Endothelial cell (in vitro differentiated cells): ENCODE results near the gene ALK. TPM values are rescaled to one million over a fixed set of nuclear protein-coding genes. Genes with fewer than 3 reads are reported as not detected.

Experiments used
- DNase-seq: peaks from one replicate; pipeline ENCODE4 v3.0.0; 2021; ENCODE audit warnings: low spot score
- H3K27ac Mint-ChIP-seq: one replicate; pipeline ENCODE4 v1.8.0; 2021; ENCODE audit warnings: mixed read lengths, inconsistent platforms; ENCODE audit not compliant: unreplicated experiment
- H3K27me3 Mint-ChIP-seq: one replicate; pipeline ENCODE4 v1.8.0; 2021; ENCODE audit warnings: mild to moderate bottlenecking, moderate library complexity, mixed read lengths, inconsistent platforms; ENCODE audit not compliant: unreplicated experiment
- H3K36me3 Mint-ChIP-seq: one replicate; pipeline ENCODE4 v1.8.0; 2021; ENCODE audit warnings: mild to moderate bottlenecking, low read depth, mixed read lengths, inconsistent platforms; ENCODE audit not compliant: unreplicated experiment
- H3K4me1 Mint-ChIP-seq: one replicate; pipeline ENCODE4 v1.8.0; 2021; ENCODE audit warnings: mild to moderate bottlenecking, mixed read lengths, inconsistent platforms; ENCODE audit not compliant: unreplicated experiment
- H3K4me3 Mint-ChIP-seq: one replicate; pipeline ENCODE4 v1.8.0; 2021; ENCODE audit warnings: mild to moderate bottlenecking, mixed read lengths, inconsistent platforms; ENCODE audit not compliant: unreplicated experiment
- H3K9me3 Mint-ChIP-seq: one replicate; pipeline ENCODE4 v1.8.0; 2021; ENCODE audit warnings: mixed read lengths, inconsistent platforms; ENCODE audit not compliant: unreplicated experiment
- total RNA-seq: library from RNA; stranded (reverse); fragmentation: NEBNext Ultra II Directional; extraction: Animal tissue kit (Norgen Biotek cat#: 25700); gene quantifications from one replicate; pipeline ENCODE4 v1.2.1, GENCODE V29; 2021; ENCODE audit not compliant: unreplicated experiment
- TF ChIP-seq, protein P1 (sequence below): fragments of 200-600 bp; sonication (generic); IDR thresholded peaks from one replicate; pipeline ENCODE4 v1.5.0; 2021; ENCODE audit warnings: antibody characterized with exemption; ENCODE audit not compliant: unreplicated experiment

The ALK gene
- total RNA-seq, 1 donor from 2014 or later: 0.05 TPM

DNA sequence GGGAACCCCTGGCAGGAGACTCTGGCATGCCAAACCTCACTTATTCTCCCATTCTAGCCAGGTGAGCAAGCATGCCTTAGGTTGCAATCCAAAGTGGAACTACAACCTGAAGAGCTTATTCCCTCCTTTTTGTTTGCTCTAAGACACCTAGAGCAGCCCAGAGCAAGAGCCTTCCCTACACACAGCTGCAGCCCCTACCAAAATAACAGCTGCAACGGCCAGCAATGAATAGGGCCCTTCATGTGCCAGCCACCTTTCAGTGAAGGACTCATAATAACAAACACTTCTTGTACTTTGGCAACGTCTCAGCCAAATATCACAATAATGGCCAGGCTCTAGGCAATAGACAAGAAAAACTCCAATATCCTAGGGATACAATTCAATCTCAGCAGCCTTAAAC, 178.7 kb downstream of the ALK start:
- no peaks in the 10 kb centered on the region for H3K4me1 Mint-ChIP-seq
- no peaks in the 10 kb centered on the region for H3K9me3 Mint-ChIP-seq
- peaks cover 1% of the 10 kb centered on the region for H3K27me3 Mint-ChIP-seq
- no peak overlapping the region for H3K4me3 Mint-ChIP-seq
- H3K36me3 Mint-ChIP-seq: no peaks in the 10 kb centered on the region
- no peak overlapping the region for H3K27ac Mint-ChIP-seq
- TF ChIP-seq, protein P1, sequence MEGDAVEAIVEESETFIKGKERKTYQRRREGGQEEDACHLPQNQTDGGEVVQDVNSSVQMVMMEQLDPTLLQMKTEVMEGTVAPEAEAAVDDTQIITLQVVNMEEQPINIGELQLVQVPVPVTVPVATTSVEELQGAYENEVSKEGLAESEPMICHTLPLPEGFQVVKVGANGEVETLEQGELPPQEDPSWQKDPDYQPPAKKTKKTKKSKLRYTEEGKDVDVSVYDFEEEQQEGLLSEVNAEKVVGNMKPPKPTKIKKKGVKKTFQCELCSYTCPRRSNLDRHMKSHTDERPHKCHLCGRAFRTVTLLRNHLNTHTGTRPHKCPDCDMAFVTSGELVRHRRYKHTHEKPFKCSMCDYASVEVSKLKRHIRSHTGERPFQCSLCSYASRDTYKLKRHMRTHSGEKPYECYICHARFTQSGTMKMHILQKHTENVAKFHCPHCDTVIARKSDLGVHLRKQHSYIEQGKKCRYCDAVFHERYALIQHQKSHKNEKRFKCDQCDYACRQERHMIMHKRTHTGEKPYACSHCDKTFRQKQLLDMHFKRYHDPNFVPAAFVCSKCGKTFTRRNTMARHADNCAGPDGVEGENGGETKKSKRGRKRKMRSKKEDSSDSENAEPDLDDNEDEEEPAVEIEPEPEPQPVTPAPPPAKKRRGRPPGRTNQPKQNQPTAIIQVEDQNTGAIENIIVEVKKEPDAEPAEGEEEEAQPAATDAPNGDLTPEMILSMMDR: no peak
- DNase-seq: no peak

- no peak for DNase-seq
- no peaks in the 10 kb centered on the region for H3K4me1 Mint-ChIP-seq
- no peaks in the 10 kb centered on the region for H3K9me3 Mint-ChIP-seq
- no peaks in the 10 kb centered on the region for H3K36me3 Mint-ChIP-seq
- no peak overlapping the region for H3K27ac Mint-ChIP-seq
- peaks cover 1% of the 10 kb centered on the region for H3K27me3 Mint-ChIP-seq
- TF ChIP-seq, protein P1: no peak
- H3K4me3 Mint-ChIP-seq: no peak overlapping the region
Measured at GRCh38 chr2:29741132-29741531, 180.3 kb downstream of the ALK start.

- TF ChIP-seq, protein P1: no peak
- Mint-ChIP-seq H3K27me3 (no peaks in the 10 kb centered on the region), H3K27ac (no peak overlapping the region), H3K9me3 (no peaks in the 10 kb centered on the region), H3K36me3 (no peaks in the 10 kb centered on the region), H3K4me3 (no peak overlapping the region), H3K4me1 (no peaks in the 10 kb centered on the region)
- no peak for DNase-seq
Measured at GRCh38 chr2:29733965-29734364, 187.4 kb downstream of the ALK start.

- no peaks in the 10 kb centered on the region for H3K4me1 Mint-ChIP-seq
Measured at GRCh38 chr2:29733213-29733612, 188.2 kb downstream of the ALK start.

DNA sequence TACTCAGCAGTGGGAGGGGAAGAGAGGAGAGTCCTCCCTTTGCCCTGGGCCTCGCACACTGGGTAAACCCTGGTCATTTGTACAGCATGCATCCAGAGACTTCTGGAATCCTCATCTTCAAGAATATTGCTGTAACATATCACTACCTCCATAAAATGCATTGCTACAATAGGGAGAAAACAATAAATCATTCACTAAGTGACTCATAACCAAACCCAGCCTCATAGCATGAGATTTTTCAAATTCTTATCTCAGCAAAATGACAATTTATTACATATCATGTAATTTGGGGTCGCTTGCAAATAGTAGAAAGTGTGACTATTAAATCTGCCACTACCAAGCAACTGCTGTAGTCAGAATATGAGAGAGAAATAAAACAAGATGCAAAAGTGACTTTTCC, 189.4 kb downstream of the ALK start:
- no peaks in the 10 kb centered on the region for H3K27me3 Mint-ChIP-seq
- DNase-seq: no peak
- TF ChIP-seq, protein P1: no peak
- no peaks in the 10 kb centered on the region for H3K9me3 Mint-ChIP-seq
- H3K4me1 Mint-ChIP-seq: no peaks in the 10 kb centered on the region
- no peaks in the 10 kb centered on the region for H3K36me3 Mint-ChIP-seq
- H3K27ac Mint-ChIP-seq: no peak overlapping the region
- no peak overlapping the region for H3K4me3 Mint-ChIP-seq

More at GRCh38 chr2:29733213-29733612, 188.2 kb downstream of the ALK start:
- DNase-seq: no peak
- no peaks in the 10 kb centered on the region for H3K36me3 Mint-ChIP-seq
- H3K27ac Mint-ChIP-seq: no peak overlapping the region
- no peak overlapping the region for H3K4me3 Mint-ChIP-seq
- H3K27me3 Mint-ChIP-seq: no peaks in the 10 kb centered on the region
- TF ChIP-seq, protein P1: no peak
- no peaks in the 10 kb centered on the region for H3K9me3 Mint-ChIP-seq
